ENCODE results near the gene PRDM10.

GRCh38 chr11:129905402-129905801, 97.2 kb downstream of the PRDM10 start:
- TF ChIP-seq CTCF (conservative IDR thresholded peaks at IDR 0.05; ENCODE audit: low read depth, low read length), result no peak
- TF ChIP-seq EZH2 (IDR thresholded peaks at IDR 0.05; ENCODE audit: borderline replicate concordance, low read depth, low read length, poor library complexity, severe bottlenecking), result no peak

Measured in A673 (cell line).